ENCODE results near the gene BCL7A.
"Not testable (repeated sequence)": the region's sequence is repeated elsewhere in the genome, so short reads cannot be mapped to it uniquely, and the experiment has no call there.

Gene BCL7A

DNA sequence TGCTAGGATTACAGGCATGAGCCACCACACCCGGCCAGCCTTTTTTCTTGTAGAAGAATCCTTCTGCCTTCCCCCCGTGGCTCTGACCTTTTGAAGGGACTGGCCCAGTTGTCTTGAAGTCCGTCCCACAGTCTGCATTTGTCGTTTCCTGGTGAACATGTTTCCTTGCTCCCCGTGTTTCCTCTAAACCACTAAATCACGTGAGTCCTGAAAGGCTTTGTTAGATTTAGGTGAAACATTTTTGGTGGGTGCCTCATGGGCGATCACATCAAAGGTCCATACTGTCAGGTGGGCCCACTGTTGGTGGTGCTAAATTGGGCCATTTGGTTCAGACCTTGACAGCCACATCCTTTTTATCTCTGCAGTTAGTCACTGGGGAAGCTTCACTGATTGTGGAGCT is 83.2 kb downstream of the BCL7A start:
- TF ChIP-seq, protein P1, sequence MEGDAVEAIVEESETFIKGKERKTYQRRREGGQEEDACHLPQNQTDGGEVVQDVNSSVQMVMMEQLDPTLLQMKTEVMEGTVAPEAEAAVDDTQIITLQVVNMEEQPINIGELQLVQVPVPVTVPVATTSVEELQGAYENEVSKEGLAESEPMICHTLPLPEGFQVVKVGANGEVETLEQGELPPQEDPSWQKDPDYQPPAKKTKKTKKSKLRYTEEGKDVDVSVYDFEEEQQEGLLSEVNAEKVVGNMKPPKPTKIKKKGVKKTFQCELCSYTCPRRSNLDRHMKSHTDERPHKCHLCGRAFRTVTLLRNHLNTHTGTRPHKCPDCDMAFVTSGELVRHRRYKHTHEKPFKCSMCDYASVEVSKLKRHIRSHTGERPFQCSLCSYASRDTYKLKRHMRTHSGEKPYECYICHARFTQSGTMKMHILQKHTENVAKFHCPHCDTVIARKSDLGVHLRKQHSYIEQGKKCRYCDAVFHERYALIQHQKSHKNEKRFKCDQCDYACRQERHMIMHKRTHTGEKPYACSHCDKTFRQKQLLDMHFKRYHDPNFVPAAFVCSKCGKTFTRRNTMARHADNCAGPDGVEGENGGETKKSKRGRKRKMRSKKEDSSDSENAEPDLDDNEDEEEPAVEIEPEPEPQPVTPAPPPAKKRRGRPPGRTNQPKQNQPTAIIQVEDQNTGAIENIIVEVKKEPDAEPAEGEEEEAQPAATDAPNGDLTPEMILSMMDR (IDR thresholded peaks at IDR 0.05; ENCODE audit: low read depth, low read length), result no peak
- Histone ChIP-seq H3K9me3 (ENCODE audit: severe bottlenecking) (no peaks in the 10 kb centered on the region), H3K27me3 (ENCODE audit: insufficient read depth, low read depth, severe bottlenecking) (no peaks in the 10 kb centered on the region), H3K4me3 (ENCODE audit: low read depth, low read length) (no peak overlapping the region), H3K27ac (no peak overlapping the region), H3K36me3 (no peaks in the 10 kb centered on the region)
- no peak for DNase-seq

DNA sequence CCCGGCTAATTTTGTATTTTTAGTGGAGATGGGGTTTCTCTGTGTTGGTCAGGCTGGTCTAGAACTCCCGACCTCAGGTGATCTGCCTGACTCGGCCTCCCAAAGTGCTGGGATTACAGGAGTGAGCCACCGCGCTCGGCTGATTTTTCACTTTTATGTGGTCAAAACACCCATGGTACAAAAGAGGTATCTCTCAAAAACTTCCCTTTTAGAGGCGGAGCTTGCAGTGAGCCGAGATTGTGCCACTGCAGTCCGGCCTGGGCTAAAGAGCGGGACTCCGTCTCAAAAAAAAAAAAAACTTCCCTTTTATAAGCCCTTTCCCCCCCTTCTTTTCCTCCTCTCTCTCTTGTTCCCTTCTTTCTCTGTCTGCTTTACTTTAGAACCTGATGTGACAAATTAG is 83.8 kb downstream of the BCL7A start:
- H3K27ac ChIP-seq; H3K36me3 ChIP-seq; DNase-seq; H3K4me3 ChIP-seq (ENCODE audit: low read depth, low read length); H3K27me3 ChIP-seq (ENCODE audit: insufficient read depth, low read depth, severe bottlenecking); H3K9me3 ChIP-seq (ENCODE audit: severe bottlenecking): not testable (repeated sequence)

DNA sequence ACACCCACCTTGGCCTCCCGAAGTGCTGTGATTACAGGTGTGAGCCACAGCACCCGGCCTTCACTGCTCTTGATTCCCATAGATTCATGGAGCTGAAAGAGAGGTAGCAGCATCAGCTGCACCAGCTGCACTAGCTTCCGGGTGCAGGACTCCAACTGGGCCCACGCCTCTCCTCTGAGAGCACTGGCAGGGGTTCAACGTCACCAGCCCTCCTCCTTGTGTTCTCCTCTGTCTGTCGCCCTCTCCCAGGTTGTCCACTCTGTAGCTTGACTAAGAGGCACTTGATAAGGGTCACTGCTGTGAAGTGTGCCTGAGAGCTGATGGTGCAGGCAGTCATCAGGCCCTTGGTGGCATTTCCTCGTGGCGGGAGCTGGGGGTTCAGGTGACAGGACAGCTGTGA is 85.2 kb downstream of the BCL7A start:
- H3K27me3 ChIP-seq (ENCODE audit: insufficient read depth, low read depth, severe bottlenecking), result no peaks in the 10 kb centered on the region
- DNase-seq, result no peak
- no peaks in the 10 kb centered on the region for H3K36me3 ChIP-seq
- no peak overlapping the region for H3K4me3 ChIP-seq (ENCODE audit: low read depth, low read length)
- H3K9me3 ChIP-seq (ENCODE audit: severe bottlenecking), result no peaks in the 10 kb centered on the region
- TF ChIP-seq, protein P1 (IDR thresholded peaks at IDR 0.05; ENCODE audit: low read depth, low read length), result no peak
- no peak overlapping the region for H3K27ac ChIP-seq

DNA sequence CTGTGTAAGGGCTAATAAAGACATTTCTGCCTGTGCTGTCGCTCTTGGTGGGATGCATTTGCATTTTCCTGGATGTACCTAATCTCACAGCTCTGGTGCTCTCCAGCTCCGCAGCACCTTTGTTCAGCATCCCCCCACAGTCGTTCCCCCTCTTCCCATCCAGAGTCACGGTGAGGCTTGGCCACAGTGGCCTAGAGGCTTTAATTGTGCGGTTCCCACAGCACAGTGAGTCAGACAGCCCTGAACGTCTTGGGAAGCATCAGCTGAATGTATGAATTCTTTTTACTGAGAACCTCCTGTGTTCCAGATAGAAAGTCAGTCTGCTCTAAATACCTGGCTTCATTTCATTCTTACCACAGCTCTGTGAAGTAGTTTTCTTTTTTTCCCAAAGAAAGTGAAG is 85.6 kb downstream of the BCL7A start:
- H3K27ac ChIP-seq, result no peak overlapping the region
- H3K9me3 ChIP-seq (ENCODE audit: severe bottlenecking), result no peaks in the 10 kb centered on the region
- DNase-seq, result no peak
- no peak overlapping the region for H3K4me3 ChIP-seq (ENCODE audit: low read depth, low read length)
- H3K27me3 ChIP-seq (ENCODE audit: insufficient read depth, low read depth, severe bottlenecking), result no peaks in the 10 kb centered on the region
- H3K36me3 ChIP-seq, result no peaks in the 10 kb centered on the region
- TF ChIP-seq, protein P1 (IDR thresholded peaks at IDR 0.05; ENCODE audit: low read depth, low read length), result no peak

DNA sequence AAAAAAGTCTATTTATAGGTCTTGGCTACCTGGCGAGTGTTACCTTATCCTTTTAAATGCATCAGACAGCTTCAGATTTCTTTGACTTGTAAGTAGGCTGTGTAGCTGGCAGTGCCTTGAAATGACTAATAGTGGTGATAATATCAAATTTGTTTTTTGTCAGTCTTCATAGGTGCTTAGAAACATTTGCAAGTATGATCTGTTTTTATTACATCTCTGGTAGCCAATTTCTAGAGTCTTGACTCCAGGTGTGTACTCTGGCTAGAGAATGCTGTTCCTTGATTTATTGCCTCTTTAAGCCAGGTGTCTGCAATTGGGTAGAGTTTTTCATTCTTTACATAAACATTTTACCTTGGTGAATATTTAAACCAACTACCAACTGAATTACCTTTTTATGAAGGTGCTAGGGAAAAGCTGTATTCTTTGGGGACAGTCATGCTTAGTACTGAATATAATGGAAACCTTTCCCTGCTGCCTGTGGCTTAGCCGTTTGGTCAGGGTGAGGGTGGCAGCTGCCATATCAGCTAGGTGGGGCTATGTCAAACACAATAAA is 89.5 kb downstream of the BCL7A start:
- DNase-seq, result no peak
- no peaks in the 10 kb centered on the region for H3K9me3 ChIP-seq (ENCODE audit: severe bottlenecking)
- H3K36me3 ChIP-seq, result no peaks in the 10 kb centered on the region
- H3K4me3 ChIP-seq (ENCODE audit: low read depth, low read length), result no peak overlapping the region
- H3K27ac ChIP-seq, result no peak overlapping the region
- H3K27me3 ChIP-seq (ENCODE audit: insufficient read depth, low read depth, severe bottlenecking), result no peaks in the 10 kb centered on the region
- TF ChIP-seq, protein P1 (IDR thresholded peaks at IDR 0.05; ENCODE audit: low read depth, low read length), result no peak
